HepG2 (cell line): ENCODE measurements around the gene TFAP2D. TPM values are rescaled to one million over a fixed set of nuclear protein-coding genes. Genes with fewer than 3 reads are reported as not detected.

Experiments used
- ATAC-seq: fragments of 200-7000 bp; cut with Tn5 transposase; 3 replicates; pipeline ENCODE4 v1.9.1; 2020; ENCODE audit warnings: mild to moderate bottlenecking, moderate library complexity
- BruUV-seq: library from RNA; stranded (reverse); fragments of 400-500 nt; replicated peaks from 2 replicates; lab custom pipeline; 2021; lab: Mats Ljungman, UMichigan
- CTCF ChIA-PET: fragments of 300-600 bp; formaldehyde crosslinking; extraction: SDS; loops from one replicate; lab custom pipeline; 2021; ENCODE audit warnings: low total read pairs, inconsistent platforms, low intra/inter-chr PET ratio; lab: Yijun Ruan, JAX
- POLR2A ChIA-PET: fragments of 350-600 bp; sonication (Branson Sonifier 250); formaldehyde crosslinking; loops from one replicate; lab custom pipeline; 2020; ENCODE audit warnings: antibody characterized with exemption, inconsistent platforms; lab: Yijun Ruan, JAX
- DNase-seq: peaks from one replicate; pipeline ENCODE4 v3.0.0-alpha.2; 2015; ENCODE audit warnings: low spot score
- FAIRE-seq: peaks from 3 replicates; lab custom pipeline; 2011; peaks lifted over from hg19 to GRCh38; lab: Jason Lieb, UNC
- H2AFZ ChIP-seq: one replicate; pipeline ENCODE4 v1.6.1; 2011; ENCODE audit warnings: low read length, inconsistent platforms
- H3K27ac ChIP-seq: fragments of 300-600 bp; 3 replicates; pipeline ENCODE4 v1.8.0; 2011; ENCODE audit warnings: mixed run types, mild to moderate bottlenecking, mixed read lengths, low read length, inconsistent platforms; ENCODE audit not compliant: insufficient read depth; ENCODE audit errors: extremely low read length
- H3K27me3 ChIP-seq, 2 experiments: fragments of 200-600 bp in 1 of 2; 2 replicates in 1 of 2; 3 replicates in 1 of 2; pipeline versions ENCODE4 v1.6.0 to v1.8.0; 2011; ENCODE audit warnings: low read length in 2 of 2, mild to moderate bottlenecking in 2 of 2, moderate library complexity in 2 of 2, inconsistent platforms in 1 of 2; ENCODE audit not compliant: insufficient read depth in 2 of 2, control insufficient read depth in 1 of 2
- H3K36me3 ChIP-seq, 2 experiments: fragments of 200-600 bp in 1 of 2; replicated peaks in 1 of 2; 2 replicates in 1 of 2; 3 replicates in 1 of 2; pipeline versions ENCODE4 v1.5.1 to v1.8.0; 2011; ENCODE audit warnings: low read length in 2 of 2, inconsistent platforms in 1 of 2; ENCODE audit not compliant: insufficient read depth in 2 of 2, control insufficient read depth in 1 of 2
- H3K4me1 ChIP-seq: 2 replicates; pipeline ENCODE4 v1.5.1; 2012; ENCODE audit warnings: low read length, inconsistent platforms; ENCODE audit not compliant: insufficient read depth
- H3K4me2 ChIP-seq: 2 replicates; pipeline ENCODE4 v1.6.0; 2011; ENCODE audit warnings: low read depth, low read length, inconsistent platforms
- H3K4me3 ChIP-seq, 3 experiments: fragments of 200-600 bp in 1 of 3; sonication (generic), shearing (Covaris generic) in 1 of 3; replicated peaks in 1 of 3; 2 replicates each; pipeline ENCODE4 v1.5.1; 2011 to 2016; ENCODE audit warnings: low read length in 3 of 3, inconsistent platforms in 2 of 3, low read depth in 2 of 3, mild to moderate bottlenecking in 2 of 3, control low read depth in 1 of 3, mixed read lengths in 1 of 3; ENCODE audit not compliant: insufficient read depth in 1 of 3
- H3K79me2 ChIP-seq: one replicate; pipeline ENCODE4 v1.6.1; 2011; ENCODE audit warnings: low read length, inconsistent platforms; ENCODE audit not compliant: insufficient read depth
- H3K9ac ChIP-seq: 2 replicates; pipeline ENCODE4 v1.6.0; 2011; ENCODE audit warnings: mild to moderate bottlenecking, low read depth, low read length, inconsistent platforms; ENCODE audit not compliant: insufficient read depth
- H3K9me3 ChIP-seq: 2 replicates; pipeline ENCODE4 v1.5.1; 2012; ENCODE audit warnings: mild to moderate bottlenecking, low read length
- H4K20me1 ChIP-seq: 2 replicates; pipeline ENCODE4 v1.6.0; 2011; ENCODE audit warnings: inconsistent platforms, mild to moderate bottlenecking, low read length, moderate library complexity; ENCODE audit not compliant: insufficient read depth
- AGO1 ChIP-seq: fragments of 200-400 bp; formaldehyde crosslinking; IDR thresholded peaks from 2 replicates; pipeline ENCODE4 v1.6.1; 2017; ENCODE audit warnings: mild to moderate bottlenecking, low read depth, low read length, moderate library complexity; ENCODE audit not compliant: poor library complexity, severe bottlenecking
- BRCA1 ChIP-seq: sonication (generic); formaldehyde crosslinking; IDR thresholded peaks from 2 replicates; pipeline ENCODE4 v1.4.0; 2020; ENCODE audit warnings: missing genetic modification reagents
- CAMTA2 ChIP-seq: sonication (generic); formaldehyde crosslinking; IDR thresholded peaks from 2 replicates; pipeline ENCODE4 v1.4.0; 2020; ENCODE audit warnings: mild to moderate bottlenecking, missing genetic modification reagents, borderline replicate concordance
- ETV6 ChIP-seq: sonication (generic); formaldehyde crosslinking; conservative IDR thresholded peaks from 2 replicates; pipeline ENCODE4 v1.4.0; 2020; ENCODE audit warnings: missing genetic modification reagents
- FLYWCH1 ChIP-seq: sonication (generic); formaldehyde crosslinking; IDR thresholded peaks from 2 replicates; pipeline ENCODE4 v1.8.1; 2023; ENCODE audit warnings: mild to moderate bottlenecking, missing genetic modification reagents
- GTF2F1 ChIP-seq: fragments of 150-350 bp; IDR thresholded peaks from 2 replicates; pipeline ENCODE4 v1.6.1; 2014; ENCODE audit warnings: low read length
- MXD4 ChIP-seq: IDR thresholded peaks from 2 replicates; pipeline ENCODE4 v1.6.1; 2016; ENCODE audit warnings: mild to moderate bottlenecking, missing biosample characterization, missing genetic modification reagents
- NAIF1 ChIP-seq: sonication (generic); formaldehyde crosslinking; IDR thresholded peaks from 2 replicates; pipeline ENCODE4 v1.5.0; 2020; ENCODE audit warnings: mild to moderate bottlenecking, missing genetic modification reagents, borderline replicate concordance
- NFKB2 ChIP-seq: sonication (generic); formaldehyde crosslinking; IDR thresholded peaks from 2 replicates; pipeline ENCODE4 v1.4.0; 2020; ENCODE audit warnings: missing genetic modification reagents, borderline replicate concordance
- NFKBIZ ChIP-seq: IDR thresholded peaks from 2 replicates; pipeline ENCODE4 v1.6.1; 2018; ENCODE audit warnings: missing genetic modification reagents, missing compliant biosample characterization
- NONO ChIP-seq, 2 experiments: fragments of 450-650 bp in 1 of 2; sonication (generic) in 1 of 2; formaldehyde crosslinking in 1 of 2; IDR thresholded peaks in 1 of 2; conservative IDR thresholded peaks in 1 of 2; 2 replicates each; pipeline versions ENCODE4 v1.6.1 to v1.8.0; 2017 to 2022; ENCODE audit warnings: mild to moderate bottlenecking in 1 of 2, missing genetic modification reagents in 1 of 2, moderate library complexity in 1 of 2
- POGK ChIP-seq: sonication (generic); formaldehyde crosslinking; conservative IDR thresholded peaks from 2 replicates; pipeline ENCODE4 v1.8.0; 2022; ENCODE audit warnings: mild to moderate bottlenecking, moderate library complexity, missing genetic modification reagents
- PRDM10 ChIP-seq: sonication (generic); formaldehyde crosslinking; IDR thresholded peaks from 2 replicates; pipeline ENCODE4 v1.4.0; 2020; ENCODE audit warnings: low read depth, missing genetic modification reagents
- RFX3 ChIP-seq: IDR thresholded peaks from 2 replicates; pipeline ENCODE4 v1.6.1; 2016; ENCODE audit warnings: missing biosample characterization, missing genetic modification reagents
- SKI ChIP-seq: fragments of 450-650 bp; IDR thresholded peaks from one replicate; pipeline ENCODE4 v1.6.1; 2018; ENCODE audit warnings: mild to moderate bottlenecking; ENCODE audit not compliant: partially characterized antibody
- SMAD3 ChIP-seq: sonication (generic); formaldehyde crosslinking; IDR thresholded peaks from 2 replicates; pipeline ENCODE4 v1.4.0; 2020; ENCODE audit warnings: missing genetic modification reagents
- ZNF772 ChIP-seq: sonication (generic); formaldehyde crosslinking; IDR thresholded peaks from 2 replicates; pipeline ENCODE4 v1.5.0; 2020; ENCODE audit warnings: mild to moderate bottlenecking, missing genetic modification reagents
- ZSCAN31 ChIP-seq: sonication (generic); formaldehyde crosslinking; IDR thresholded peaks from 2 replicates; pipeline ENCODE4 v1.5.0; 2020; ENCODE audit warnings: low read depth, mild to moderate bottlenecking, missing genetic modification reagents
- in situ Hi-C: cut with HindIII; loops from 2 replicates; pipeline ENCODE4 v1.10.0; 2017; ENCODE audit warnings: low pct_unique_long_range_greater_than_20kb; ENCODE audit not compliant: extremely low pct_ligation_motif_present
- intact Hi-C: fragments of 100-400 bp; cut with micrococcal nuclease; formaldehyde crosslinking; loops from one replicate; pipeline ENCODE4 v1.10.0; 2022; ENCODE audit not compliant: unreplicated experiment
- polyA plus RNA-seq, 8 experiments: library from polyadenylated mRNA; depleted of rRNA in 3 of 8; stranded (reverse) in 7 of 8; unstranded in 1 of 8; fragments of >200 nt; fragmentation: Illumina TruSeq in 4 of 8; extraction: Trizol in 4 of 8; gene quantifications; 2 replicates each; pipeline versions ENCODE4 v1.2.1 to v1.2.3, GENCODE V29; 2011 to 2016; ENCODE audit warnings: low read depth in 4 of 8, missing spikeins in 1 of 8, mixed read lengths in 1 of 8; ENCODE audit not compliant: insufficient read depth in 1 of 8
- total RNA-seq, 5 experiments: library from RNA; depleted of rRNA; stranded (reverse); fragments of >200 nt; fragmentation: Illumina TruSeq; extraction: Trizol; gene quantifications; 2 replicates each; pipeline ENCODE4 v1.2.3, GENCODE V29; 2016; ENCODE audit warnings: low read depth in 1 of 5

Gene TFAP2D
- total and polyA plus RNA-seq, 2 of the 13 experiments (the other 11 are each of a cell fraction or from before 2014, with no cell fraction given) = not detected

GRCh38 chr6:50698546-50698945 lies 14.8 kb upstream of the TFAP2D start:
- Histone ChIP-seq H3K4me2 (no peak overlapping the region), H3K27ac (no peak overlapping the region), H3K9me3 (no peaks in the 10 kb centered on the region), H3K4me1 (no peaks in the 10 kb centered on the region), H3K36me3 (no peaks in the 10 kb centered on the region), H3K9ac (no peak overlapping the region), H3K27me3 (no peaks in the 10 kb centered on the region), H3K4me3 (no peak overlapping the region), H4K20me1 (no peaks in the 10 kb centered on the region; the same call in 1 of the 2 replicates), H2AFZ (no peak overlapping the region), H3K79me2 (no peaks in the 10 kb centered on the region)
- intact Hi-C loops = no loop called here
- DNase-seq (no peak), FAIRE-seq (no peak), ATAC-seq (no peak)
- ChIA-PET CTCF (no interaction called here), POLR2A (no interaction called here)
- in situ Hi-C loops = no loop called here
- TF ChIP-seq NFKB2 (CRISPR knock-in tag) (no peak), ETV6 (CRISPR knock-in tag) (no peak), GTF2F1 (no peak), NAIF1 (no peak), NONO (IDR thresholded peaks at IDR 0.05) (no peak), NONO (CRISPR knock-in tag; conservative IDR thresholded peaks at IDR 0.05) (no peak), ZSCAN31 (no peak), POGK (no peak), BRCA1 (CRISPR knock-in tag) (no peak), SMAD3 (CRISPR knock-in tag) (no peak), SKI (no peak), MXD4 (CRISPR knock-in tag) (no peak), ZNF772 (CRISPR knock-in tag) (no peak), FLYWCH1 (CRISPR knock-in tag) (no peak), AGO1 (no peak), CAMTA2 (CRISPR knock-in tag) (no peak), RFX3 (CRISPR knock-in tag) (no peak), NFKBIZ (CRISPR knock-in tag) (no peak), PRDM10 (no peak)
- no TSS peak for BruUV-seq
